SU-DHL-6 (cell line): ENCODE results near the gene DOK6.

Experiments
- CTCF ChIP-seq: fragments of 200-600 bp; sonication (generic); IDR thresholded peaks from one replicate; pipeline ENCODE4 v1.5.1; 2017; ENCODE audit warnings: antibody characterized with exemption, mild to moderate bottlenecking, low read length, moderate library complexity; ENCODE audit not compliant: insufficient read depth, poor library complexity, severe bottlenecking
- EZH2phosphoT487 ChIP-seq: fragments of 200-600 bp; sonication (generic), shearing (Covaris generic); conservative IDR thresholded peaks from 2 replicates; pipeline ENCODE4 v1.6.1; 2018; ENCODE audit warnings: mild to moderate bottlenecking, antibody characterized with exemption, low read length, moderate library complexity, mixed read lengths

DNA sequence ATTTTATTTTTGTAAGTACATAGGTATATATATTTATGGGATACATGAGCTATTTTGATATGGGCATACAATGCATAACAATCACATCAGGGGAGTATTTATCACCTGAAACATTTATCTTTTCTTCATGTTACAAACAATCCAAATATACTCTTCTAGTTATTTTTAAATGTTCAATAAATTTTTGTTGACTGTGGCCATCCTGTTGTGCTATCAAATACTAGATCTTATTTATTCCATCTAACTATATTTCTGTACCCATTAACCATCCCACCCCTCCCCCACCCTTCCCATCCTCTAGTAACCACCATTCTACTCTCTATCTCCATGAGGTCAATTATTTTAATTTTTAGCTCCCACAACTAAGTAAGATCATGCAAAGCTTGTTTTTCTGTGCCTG is 390.0 kb downstream of the DOK6 start:
- no peak for TF ChIP-seq CTCF
- no peak for TF ChIP-seq EZH2phosphoT487
